HepG2 (cell line): ENCODE results near the gene HELZ2. TPM values are rescaled to one million over a fixed set of nuclear protein-coding genes. Genes with fewer than 3 reads are reported as not detected.

Experiments
- CBX1 ChIP-seq: IDR thresholded peaks from one replicate; pipeline ENCODE4 v1.6.1; 2016; ENCODE audit warnings: antibody characterized with exemption, low read depth
- CSRNP2 ChIP-seq: sonication (generic); formaldehyde crosslinking; conservative IDR thresholded peaks from 2 replicates; pipeline ENCODE4 v1.8.0; 2022; ENCODE audit warnings: low read depth, missing genetic modification reagents
- DMAP1 ChIP-seq: IDR thresholded peaks from 2 replicates; pipeline ENCODE4 v1.6.1; 2016
- ESRRA ChIP-seq: sonication (generic); formaldehyde crosslinking; IDR thresholded peaks from 2 replicates; pipeline ENCODE4 v1.5.1; 2020; ENCODE audit warnings: mild to moderate bottlenecking, low read depth, missing genetic modification reagents
- FLYWCH1 ChIP-seq: sonication (generic); formaldehyde crosslinking; IDR thresholded peaks from 2 replicates; pipeline ENCODE4 v1.8.1; 2023; ENCODE audit warnings: mild to moderate bottlenecking, missing genetic modification reagents
- HDAC1 ChIP-seq: sonication (generic); formaldehyde crosslinking; IDR thresholded peaks from 2 replicates; pipeline ENCODE4 v1.5.1; 2020; ENCODE audit warnings: mild to moderate bottlenecking, missing genetic modification reagents
- KLF11 ChIP-seq: IDR thresholded peaks from 2 replicates; pipeline ENCODE4 v1.6.1; 2016; ENCODE audit warnings: missing compliant biosample characterization
- KLF15 ChIP-seq: sonication (generic); formaldehyde crosslinking; IDR thresholded peaks from 2 replicates; pipeline ENCODE4 v1.8.1; 2023; ENCODE audit warnings: borderline replicate concordance, mild to moderate bottlenecking, inconsistent platforms, missing genetic modification reagents, mixed read lengths
- LCORL ChIP-seq, 2 experiments: fragments of 450-650 bp in 1 of 2; sonication (generic) in 1 of 2; formaldehyde crosslinking in 1 of 2; IDR thresholded peaks; 2 replicates each; pipeline versions ENCODE4 v1.5.0 to v1.6.1; 2017 to 2020; ENCODE audit warnings: antibody characterized with exemption in 1 of 2, missing genetic modification reagents in 1 of 2
- MATR3 ChIP-seq: sonication (generic); formaldehyde crosslinking; IDR thresholded peaks from 2 replicates; pipeline ENCODE4 v1.4.0; 2020; ENCODE audit warnings: missing genetic modification reagents
- MLX ChIP-seq: IDR thresholded peaks from 2 replicates; pipeline ENCODE4 v1.6.1; 2016
- NCOA2 ChIP-seq: sonication (generic); formaldehyde crosslinking; IDR thresholded peaks from 2 replicates; pipeline ENCODE4 v1.8.0; 2022; ENCODE audit warnings: inconsistent platforms
- NFYB ChIP-seq: sonication (generic); formaldehyde crosslinking; IDR thresholded peaks from 2 replicates; pipeline ENCODE4 v1.4.0; 2020; ENCODE audit warnings: missing genetic modification reagents
- SMC3 ChIP-seq: IDR thresholded peaks from 2 replicates; pipeline ENCODE4 v1.6.1; 2011; ENCODE audit warnings: low read length, improper control_type of control experiment
- TBX2 ChIP-seq: sonication (generic); formaldehyde crosslinking; IDR thresholded peaks from 2 replicates; pipeline ENCODE4 v1.5.0; 2020; ENCODE audit warnings: missing genetic modification reagents, mild to moderate bottlenecking, borderline replicate concordance
- TCF7 ChIP-seq: sonication (generic); IDR thresholded peaks from 2 replicates; pipeline ENCODE4 v1.6.1; 2016; ENCODE audit warnings: antibody characterized with exemption, low read depth
- UBTF ChIP-seq: sonication (generic); formaldehyde crosslinking; IDR thresholded peaks from 2 replicates; pipeline ENCODE4 v1.4.0; 2020; ENCODE audit warnings: mild to moderate bottlenecking, missing genetic modification reagents
- ZBTB44 ChIP-seq: sonication (generic); formaldehyde crosslinking; IDR thresholded peaks from 2 replicates; pipeline ENCODE4 v1.4.0; 2020; ENCODE audit warnings: missing genetic modification reagents
- ZFX ChIP-seq: sonication (generic); formaldehyde crosslinking; IDR thresholded peaks from 2 replicates; pipeline ENCODE4 v1.4.0; 2020; ENCODE audit warnings: mild to moderate bottlenecking, low read depth, missing genetic modification reagents, moderate library complexity
- ZNF335 ChIP-seq: sonication (generic); formaldehyde crosslinking; IDR thresholded peaks from 2 replicates; pipeline ENCODE4 v1.4.0; 2020; ENCODE audit warnings: missing genetic modification reagents
- ZNF501 ChIP-seq: sonication (generic); formaldehyde crosslinking; IDR thresholded peaks from 2 replicates; pipeline ENCODE4 v1.5.1; 2020; ENCODE audit warnings: mild to moderate bottlenecking, moderate library complexity, missing genetic modification reagents
- ZNF605 ChIP-seq: sonication (generic); formaldehyde crosslinking; IDR thresholded peaks from 2 replicates; pipeline ENCODE4 v1.8.0; 2022; ENCODE audit warnings: mild to moderate bottlenecking, missing genetic modification reagents
- ZNF614 ChIP-seq: IDR thresholded peaks from 2 replicates; pipeline ENCODE4 v1.6.1; 2018; ENCODE audit warnings: missing biosample characterization, missing genetic modification reagents, inconsistent platforms, borderline replicate concordance
- ZNF720 ChIP-seq: sonication (generic); formaldehyde crosslinking; IDR thresholded peaks from 2 replicates; pipeline ENCODE4 v1.4.0; 2020; ENCODE audit warnings: missing genetic modification reagents
- ZNF724P ChIP-seq: sonication (generic); formaldehyde crosslinking; IDR thresholded peaks from 2 replicates; pipeline ENCODE4 v1.8.0; 2022; ENCODE audit warnings: missing genetic modification reagents, borderline replicate concordance
- ZNF850 ChIP-seq: sonication (generic); formaldehyde crosslinking; conservative IDR thresholded peaks from 2 replicates; pipeline ENCODE4 v1.9.0; 2021; ENCODE audit warnings: mild to moderate bottlenecking, missing genetic modification reagents
- polyA plus RNA-seq, 8 experiments: library from polyadenylated mRNA; depleted of rRNA in 3 of 8; stranded (reverse) in 7 of 8; unstranded in 1 of 8; fragments of >200 nt; fragmentation: Illumina TruSeq in 4 of 8; extraction: Trizol in 4 of 8; gene quantifications; 2 replicates each; pipeline versions ENCODE4 v1.2.1 to v1.2.3, GENCODE V29; 2011 to 2016; ENCODE audit warnings: low read depth in 4 of 8, missing spikeins in 1 of 8, mixed read lengths in 1 of 8; ENCODE audit not compliant: insufficient read depth in 1 of 8
- total RNA-seq, 5 experiments: library from RNA; depleted of rRNA; stranded (reverse); fragments of >200 nt; fragmentation: Illumina TruSeq; extraction: Trizol; gene quantifications; 2 replicates each; pipeline ENCODE4 v1.2.3, GENCODE V29; 2016; ENCODE audit warnings: low read depth in 1 of 5

HELZ2 gene
- total and polyA plus RNA-seq, 2 of the 13 experiments (the other 11 are each of a cell fraction or from before 2014, with no cell fraction given): 9.6 to 10.1 TPM

- TF ChIP-seq ZBTB44 (CRISPR knock-in tag) (no peak), CSRNP2 (CRISPR knock-in tag) (no peak), UBTF (peak; percentile 64), MLX (CRISPR knock-in tag) (no peak), ZNF724P (CRISPR knock-in tag) (no peak), ZNF605 (CRISPR knock-in tag) (no peak), ZNF501 (CRISPR knock-in tag) (0 out of 2 replicates have a peak, but pooled peaks have one; percentile 42), ZFX (peak; percentile 46; the same call in 1 of the 2 replicates), HDAC1 (CRISPR knock-in tag) (0 out of 2 replicates have a peak, but pooled peaks have one; percentile 31), FLYWCH1 (no peak), TBX2 (peak; percentile 16; the same call in 1 of the 2 replicates), TCF7 (no peak), NCOA2 (CRISPR knock-in tag) (no peak), MATR3 (CRISPR knock-in tag) (no peak), SMC3 (no peak; the same call in 1 of the 2 replicates), KLF11 (CRISPR knock-in tag) (no peak), LCORL (IDR thresholded peaks at IDR 0.05) (no peak), LCORL (CRISPR knock-in tag; IDR thresholded peaks at IDR 0.05) (no peak; the same call in 1 of the 2 replicates), ZNF850 (CRISPR knock-in tag) (no peak), ZNF614 (CRISPR knock-in tag) (peak; percentile 47; the same call in 1 of the 2 replicates), CBX1 (no peak), DMAP1 (CRISPR knock-in tag) (no peak), KLF15 (CRISPR knock-in tag) (no peak), NFYB (CRISPR knock-in tag) (no peak), ESRRA (no peak), ZNF335 (CRISPR knock-in tag) (no peak), ZNF720 (no peak)
Observed at GRCh38 chr20:63572788-63573646, 1.0 kb downstream of the HELZ2 start (continued).
